ENCODE results near the gene ISG20.

- TF ChIP-seq TEAD4 (IDR thresholded peaks at IDR 0.05; ENCODE audit: low read depth, low read length) = no peak
- TF ChIP-seq RFX5 (IDR thresholded peaks at IDR 0.05; ENCODE audit: borderline replicate concordance, low read depth, low read length) = no peak
- no peak for TF ChIP-seq CTCF (IDR thresholded peaks at IDR 0.05; ENCODE audit: control extremely low read depth in 1 of 3, insufficient read depth in 1 of 3, low read depth in 1 of 3, low read length in 3 of 3)
Observed at GRCh38 chr15:88661041-88661700, 22.4 kb downstream of the ISG20 start.
